IMR-90 (cell line): ENCODE measurements around the gene PLA2G3. TPM values are rescaled to one million over a fixed set of nuclear protein-coding genes. Genes with fewer than 3 reads are reported as not detected.

Experiments used
- ATAC-seq: fragments of 200-7000 bp; cut with Tn5 transposase; 2 replicates; pipeline ENCODE4 v1.9.1; 2020; ENCODE audit warnings: low read depth, mild to moderate bottlenecking, moderate library complexity
- BruUV-seq: library from RNA; stranded (reverse); fragments of 400-500 nt; replicated peaks from 2 replicates; lab custom pipeline; 2021; lab: Mats Ljungman, UMichigan
- CTCF ChIA-PET: fragments of 300-600 bp; formaldehyde crosslinking; extraction: SDS; loops from one replicate; lab custom pipeline; 2021; ENCODE audit warnings: antibody characterized with exemption; lab: Yijun Ruan, JAX
- POLR2A ChIA-PET: fragments of 300-600 bp; sonication (Branson Sonifier 250); formaldehyde crosslinking; loops from one replicate; lab custom pipeline; 2022; ENCODE audit warnings: antibody characterized with exemption; ENCODE audit not compliant: unreplicated experiment; lab: Charles Lee
- DNase-seq: peaks from one replicate; pipeline ENCODE4 v3.0.0; 2013
- H2AFZ ChIP-seq: replicated peaks from 2 replicates; pipeline ENCODE3; 2013; ENCODE audit warnings: low read length, mild to moderate bottlenecking; ENCODE audit not compliant: poor library complexity
- H2AK5ac ChIP-seq: 2 replicates; pipeline ENCODE4 v1.6.1; 2013; ENCODE audit warnings: low read depth, low read length, inconsistent platforms
- H2AK9ac ChIP-seq: replicated peaks from 2 replicates; pipeline ENCODE3; 2013; ENCODE audit warnings: mild to moderate bottlenecking, low read depth, low read length, moderate library complexity; ENCODE audit not compliant: poor library complexity
- H2BK120ac ChIP-seq: 2 replicates; pipeline ENCODE4 v1.6.1; 2013; ENCODE audit warnings: low read depth, low read length, inconsistent platforms
- H2BK15ac ChIP-seq: 3 replicates; pipeline ENCODE4 v1.6.1; 2013; ENCODE audit warnings: low read depth, low read length, inconsistent platforms
- H2BK20ac ChIP-seq: 2 replicates; pipeline ENCODE4 v1.6.1; 2013; ENCODE audit warnings: low read depth, mild to moderate bottlenecking, inconsistent platforms, low read length, moderate library complexity
- H2BK5ac ChIP-seq: 2 replicates; pipeline ENCODE4 v1.6.1; 2013; ENCODE audit warnings: mild to moderate bottlenecking, low read depth, low read length, inconsistent platforms; ENCODE audit not compliant: poor library complexity, severe bottlenecking
- H3K14ac ChIP-seq: replicated peaks from 2 replicates; pipeline ENCODE4 v1.6.1; 2013; ENCODE audit warnings: low read depth, low read length, inconsistent platforms
- H3K18ac ChIP-seq: 2 replicates; pipeline ENCODE4 v1.6.1; 2013; ENCODE audit warnings: low read depth, low read length, control low read depth
- H3K23ac ChIP-seq: 2 replicates; pipeline ENCODE4 v1.6.1; 2013; ENCODE audit warnings: low read depth, low read length, inconsistent platforms
- H3K27ac ChIP-seq: 2 replicates; pipeline ENCODE4 v1.5.1; 2013; ENCODE audit warnings: mild to moderate bottlenecking, control low read depth, low read length; ENCODE audit not compliant: insufficient read depth
- H3K27me3 ChIP-seq: 2 replicates; pipeline ENCODE4 v1.6.1; 2013; ENCODE audit warnings: low read length; ENCODE audit not compliant: control insufficient read depth, insufficient read depth
- H3K36me3 ChIP-seq: 2 replicates; pipeline ENCODE4 v1.6.1; 2013; ENCODE audit warnings: low read length, mixed read lengths; ENCODE audit not compliant: control insufficient read depth, insufficient read depth
- H3K4ac ChIP-seq: 2 replicates; pipeline ENCODE4 v1.6.1; 2013; ENCODE audit warnings: low read depth, low read length, inconsistent platforms
- H3K4me1 ChIP-seq: 2 replicates; pipeline ENCODE4 v1.6.1; 2013; ENCODE audit warnings: low read length, mixed read lengths; ENCODE audit not compliant: control insufficient read depth, insufficient read depth
- H3K4me2 ChIP-seq: 2 replicates; pipeline ENCODE4 v1.6.1; 2013; ENCODE audit warnings: low read depth, mild to moderate bottlenecking, control low read depth, low read length, moderate library complexity
- H3K4me3 ChIP-seq: 2 replicates; pipeline ENCODE4 v1.5.1; 2013; ENCODE audit warnings: low read depth, mild to moderate bottlenecking, control low read depth, low read length, moderate library complexity; ENCODE audit not compliant: insufficient read depth
- H3K56ac ChIP-seq: 2 replicates; pipeline ENCODE4 v1.6.1; 2013; ENCODE audit warnings: low read length, inconsistent platforms; ENCODE audit not compliant: insufficient read depth; ENCODE audit errors: extremely low read depth
- H3K79me1 ChIP-seq, 2 experiments: 2 replicates each; pipeline ENCODE4 v1.6.1; 2013; ENCODE audit warnings: low read length in 2 of 2, inconsistent platforms in 1 of 2, low read depth in 1 of 2
- H3K9ac ChIP-seq: 2 replicates; pipeline ENCODE4 v1.6.1; 2013; ENCODE audit warnings: low read depth, low read length, control low read depth
- H3K9me1 ChIP-seq: 2 replicates; pipeline ENCODE4 v1.6.1; 2013; ENCODE audit warnings: low read length, inconsistent platforms; ENCODE audit not compliant: insufficient read depth
- H3K9me3 ChIP-seq: 2 replicates; pipeline ENCODE4 v1.6.1; 2013; ENCODE audit warnings: low read length; ENCODE audit not compliant: control insufficient read depth, insufficient read depth
- H4K20me1 ChIP-seq: 2 replicates; pipeline ENCODE4 v1.6.1; 2013; ENCODE audit warnings: low read length, inconsistent platforms; ENCODE audit not compliant: insufficient read depth
- H4K5ac ChIP-seq: 2 replicates; pipeline ENCODE4 v1.6.1; 2013; ENCODE audit warnings: mild to moderate bottlenecking, low read depth, low read length, control low read depth
- H4K8ac ChIP-seq, 2 experiments: 2 replicates each; pipeline ENCODE4 v1.6.1; 2013; ENCODE audit warnings: low read depth in 2 of 2, low read length in 2 of 2, control low read depth in 1 of 2, inconsistent platforms in 1 of 2
- H4K91ac ChIP-seq: 2 replicates; pipeline ENCODE4 v1.6.1; 2013; ENCODE audit warnings: low read depth, low read length, inconsistent platforms; ENCODE audit not compliant: insufficient read depth
- MAFK ChIP-seq: IDR thresholded peaks from 2 replicates; pipeline ENCODE4 v1.6.1; 2012; ENCODE audit warnings: low read depth, low read length, improper control_type of control experiment
- POLR2A ChIP-seq: IDR thresholded peaks from 2 replicates; pipeline ENCODE4 v1.6.1; 2012; ENCODE audit warnings: mild to moderate bottlenecking, low read depth, low read length
- WGBS, 2 experiments: methylation state at CpG; one replicate each; pipeline versions ENCODE4 v1.1.5 to v1.1.7; 2013; ENCODE audit warnings: missing lambda C conversion rate in 2 of 2; ENCODE audit not compliant: insufficient read length in 1 of 2; ENCODE audit errors: extremely low coverage in 2 of 2; 5-methylcytosine and 5-hydroxymethylcytosine counted together
- dilution Hi-C: fragments of 300-500 bp; cut with HindIII; formaldehyde crosslinking; loops from one replicate; pipeline ENCODE4 v1.14.3; 2018; ENCODE audit warnings: low sequenced_read_pairs; ENCODE audit not compliant: unreplicated experiment
- in situ Hi-C: fragments of 300-500 bp; cut with MboI; formaldehyde crosslinking; loops from 3 replicates; pipeline ENCODE4 v1.14.3; 2019; ENCODE audit warnings: low sequenced_read_pairs, inconsistent platforms, mixed read lengths
- intact Hi-C: fragments of 100-400 bp; cut with micrococcal nuclease; formaldehyde crosslinking; loops from 2 replicates; pipeline ENCODE4 v1.10.0; 2022
- polyA plus RNA-seq, 3 experiments: library from polyadenylated mRNA; depleted of rRNA; stranded (reverse); fragments of >200 nt; gene quantifications; 2 replicates each; pipeline ENCODE4 v1.2.3, GENCODE V29; 2012; ENCODE audit warnings: low replicate concordance in 1 of 3
- total RNA-seq: library from RNA; depleted of rRNA; stranded (reverse); fragments of >200 nt; gene quantifications from 2 replicates; pipeline ENCODE4 v1.2.3, GENCODE V29; 2012
- TF ChIP-seq, protein P1 (sequence below): conservative IDR thresholded peaks from 2 replicates; pipeline ENCODE4 v1.5.1; 2012; ENCODE audit warnings: mild to moderate bottlenecking, low read depth, low read length, improper control_type of control experiment

The PLA2G3 gene
- total and polyA plus RNA-seq, 2 of the 4 experiments (the other 2 are of a cell fraction) = under 0.01 to 0.12 TPM

DNA sequence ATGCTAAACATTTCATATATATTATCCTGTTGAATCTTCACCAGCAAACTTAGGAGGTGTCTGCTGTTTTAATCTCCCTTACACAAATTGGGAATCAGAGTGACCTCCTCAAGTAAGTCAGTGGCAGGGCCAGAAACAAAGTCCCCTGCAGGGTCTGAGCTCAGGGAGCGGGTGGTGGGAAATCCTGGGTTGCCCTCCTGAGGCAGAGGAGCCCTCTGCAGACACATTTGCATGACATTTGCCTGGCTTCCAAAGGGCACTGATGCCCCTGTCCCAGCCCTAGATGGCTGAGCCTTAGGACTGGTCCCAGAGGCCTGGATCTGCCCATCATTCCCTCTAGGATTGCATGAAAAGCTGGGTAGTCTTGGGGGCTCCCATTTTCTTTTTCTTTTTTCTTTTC lies 19.7 kb downstream of the PLA2G3 start:
- Histone ChIP-seq H2AK9ac (no peak overlapping the region), H3K79me1 (peaks cover 0 to 4% of the 10 kb centered on the region in 2 experiments; a peak in 1 of 4 replicates), H3K4ac (no peak overlapping the region), H2BK15ac (no peak overlapping the region), H2AK5ac (no peak overlapping the region), H4K20me1 (no peaks in the 10 kb centered on the region), H2BK20ac (no peak overlapping the region), H3K4me2 (no peak overlapping the region), H3K27ac (no peak overlapping the region), H4K91ac (no peak overlapping the region), H3K9ac (no peak overlapping the region), H3K36me3 (no peaks in the 10 kb centered on the region), H2BK5ac (no peak overlapping the region), H2AFZ (no peak overlapping the region), H2BK120ac (no peak overlapping the region), H3K18ac (no peak overlapping the region), H4K5ac (no peak overlapping the region), H3K4me1 (peaks cover 5% of the 10 kb centered on the region), H3K9me3 (no peaks in the 10 kb centered on the region), H3K4me3 (no peak overlapping the region), H3K9me1 (no peaks in the 10 kb centered on the region; the same call in 1 of the 2 replicates), H3K27me3 (no peaks in the 10 kb centered on the region), H4K8ac (no peak overlapping the region), H3K56ac (no peak overlapping the region), H3K23ac (no peak overlapping the region), H3K14ac (no peak overlapping the region)
- WGBS, 2 experiments = 100% methylated on average over 1 of the region's 1 CpG; no CpG with 5 or more reads in 1 of the 2 experiments
- intact Hi-C loops (no loop called here), in situ Hi-C loops (no loop called here), dilution Hi-C loops (no loop called here)
- ChIA-PET POLR2A (interaction anchor here (0.5 kb wide), 1 partner anchor 710 kb away, joined by 3 read pairs; no protein-coding TSS in a partner anchor), CTCF (no interaction called here)
- TF ChIP-seq, protein P1, sequence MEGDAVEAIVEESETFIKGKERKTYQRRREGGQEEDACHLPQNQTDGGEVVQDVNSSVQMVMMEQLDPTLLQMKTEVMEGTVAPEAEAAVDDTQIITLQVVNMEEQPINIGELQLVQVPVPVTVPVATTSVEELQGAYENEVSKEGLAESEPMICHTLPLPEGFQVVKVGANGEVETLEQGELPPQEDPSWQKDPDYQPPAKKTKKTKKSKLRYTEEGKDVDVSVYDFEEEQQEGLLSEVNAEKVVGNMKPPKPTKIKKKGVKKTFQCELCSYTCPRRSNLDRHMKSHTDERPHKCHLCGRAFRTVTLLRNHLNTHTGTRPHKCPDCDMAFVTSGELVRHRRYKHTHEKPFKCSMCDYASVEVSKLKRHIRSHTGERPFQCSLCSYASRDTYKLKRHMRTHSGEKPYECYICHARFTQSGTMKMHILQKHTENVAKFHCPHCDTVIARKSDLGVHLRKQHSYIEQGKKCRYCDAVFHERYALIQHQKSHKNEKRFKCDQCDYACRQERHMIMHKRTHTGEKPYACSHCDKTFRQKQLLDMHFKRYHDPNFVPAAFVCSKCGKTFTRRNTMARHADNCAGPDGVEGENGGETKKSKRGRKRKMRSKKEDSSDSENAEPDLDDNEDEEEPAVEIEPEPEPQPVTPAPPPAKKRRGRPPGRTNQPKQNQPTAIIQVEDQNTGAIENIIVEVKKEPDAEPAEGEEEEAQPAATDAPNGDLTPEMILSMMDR = no peak
- TF ChIP-seq MAFK (no peak), POLR2A (no peak)
- DNase-seq (no peak), ATAC-seq (no peak)
- no TSS peak for BruUV-seq
